K562 (cell line): Measurements from ENCODE around the gene SCN1B. TPM values are rescaled to one million over a fixed set of nuclear protein-coding genes. Genes with fewer than 3 reads are reported as not detected.

Experiments
- ATAC-seq: fragments of 200-7000 bp; cut with Tn5 transposase; 3 replicates; pipeline ENCODE4 v1.9.1; 2020; ENCODE audit warnings: moderate library complexity
- BruUV-seq: library from RNA; stranded (reverse); fragments of 400-500 nt; replicated peaks from 2 replicates; lab custom pipeline; 2021; lab: Mats Ljungman, UMichigan
- CTCF ChIA-PET: fragments of 300-600 bp; formaldehyde crosslinking; extraction: SDS; loops from one replicate; lab custom pipeline; 2021; ENCODE audit warnings: low intra/inter-chr PET ratio; lab: Yijun Ruan, JAX
- POLR2A ChIA-PET: fragments of 300-600, 350-650 bp; sonication (Branson Sonifier 250); formaldehyde crosslinking; extraction: SDS; loops from one replicate; lab custom pipeline; 2021; ENCODE audit warnings: antibody characterized with exemption, inconsistent platforms; lab: Yijun Ruan, JAX
- DNase-seq, 4 experiments: peaks; one replicate each; pipeline versions ENCODE4 v3.0.0 to v3.0.0-alpha.2; 2011 to 2018; ENCODE audit warnings: low spot score in 3 of 4, mixed read lengths in 3 of 4; ENCODE audit errors: extremely low read depth in 1 of 4
- FAIRE-seq: peaks from 2 replicates; lab custom pipeline; 2011; peaks lifted over from hg19 to GRCh38; lab: Jason Lieb, UNC
- H2AFZ ChIP-seq: 2 replicates; pipeline ENCODE4 v1.6.0; 2011; ENCODE audit warnings: low read depth, low read length, control low read depth, inconsistent platforms
- H3K27ac ChIP-seq: fragments of 200-600 bp; 3 replicates; pipeline ENCODE4 v1.8.0; 2011; ENCODE audit warnings: low read depth, mild to moderate bottlenecking, control low read depth, inconsistent platforms, low read length, moderate library complexity, mixed read lengths; ENCODE audit errors: extremely low read depth
- H3K27me3 ChIP-seq, 2 experiments: fragments of 300-600 bp in 1 of 2; 2 replicates in 1 of 2; 3 replicates in 1 of 2; pipeline versions ENCODE4 v1.6.0 to v1.8.0; 2011; ENCODE audit warnings: inconsistent platforms in 2 of 2, low read length in 2 of 2, mild to moderate bottlenecking in 1 of 2, mixed read lengths in 1 of 2, moderate library complexity in 1 of 2; ENCODE audit not compliant: control insufficient read depth in 2 of 2, insufficient read depth in 2 of 2
- H3K36me3 ChIP-seq: fragments of 300-600 bp; 3 replicates; pipeline ENCODE4 v1.8.0; 2011; ENCODE audit warnings: mild to moderate bottlenecking, low read length, inconsistent platforms; ENCODE audit not compliant: control insufficient read depth, insufficient read depth
- H3K4me1 ChIP-seq, 2 experiments: fragments of 200-600 bp in 1 of 2; replicated peaks in 1 of 2; 2 replicates in 1 of 2; 3 replicates in 1 of 2; pipeline versions ENCODE4 v1.5.1 to v1.8.0; 2011; ENCODE audit warnings: inconsistent platforms in 2 of 2, low read length in 2 of 2, mild to moderate bottlenecking in 1 of 2, mixed read lengths in 1 of 2, moderate library complexity in 1 of 2; ENCODE audit not compliant: control insufficient read depth in 2 of 2, insufficient read depth in 2 of 2
- H3K4me2 ChIP-seq: 2 replicates; pipeline ENCODE4 v1.6.1; 2011; ENCODE audit warnings: low read length, control low read depth, inconsistent platforms, mixed read lengths; ENCODE audit not compliant: insufficient read depth
- H3K4me3 ChIP-seq: fragments of 200-600 bp; sonication (generic), shearing (Covaris generic); 2 replicates; pipeline ENCODE4 v1.5.1; 2016; ENCODE audit warnings: control low read depth, inconsistent platforms
- H3K79me2 ChIP-seq: fragments of 200-600 bp; 3 replicates; pipeline ENCODE4 v1.8.0; 2011; ENCODE audit warnings: low read length, inconsistent platforms; ENCODE audit not compliant: control insufficient read depth, insufficient read depth
- H3K9ac ChIP-seq, 2 experiments: 2 replicates each; pipeline versions ENCODE4 v1.6.0 to v1.6.1; 2011; ENCODE audit warnings: low read depth in 2 of 2, low read length in 2 of 2, control low read depth in 1 of 2, inconsistent platforms in 1 of 2, mild to moderate bottlenecking in 1 of 2, mixed read lengths in 1 of 2; ENCODE audit not compliant: insufficient read depth in 1 of 2
- H3K9me1 ChIP-seq: one replicate; pipeline ENCODE4 v1.6.0; 2011; ENCODE audit warnings: inconsistent platforms, mild to moderate bottlenecking, low read length, moderate library complexity; ENCODE audit not compliant: control insufficient read depth, insufficient read depth
- H3K9me3 ChIP-seq: replicated peaks from 2 replicates; pipeline ENCODE4 v1.5.1; 2011; ENCODE audit warnings: low read depth, low read length, inconsistent platforms; ENCODE audit not compliant: control insufficient read depth, insufficient read depth
- H4K20me1 ChIP-seq: replicated peaks from 2 replicates; pipeline ENCODE4 v1.6.1; 2011; ENCODE audit warnings: low read length, inconsistent platforms, mixed read lengths; ENCODE audit not compliant: control insufficient read depth, insufficient read depth
- PCBP1 ChIP-seq: fragments of 200-400 bp; formaldehyde crosslinking; IDR thresholded peaks from 2 replicates; pipeline ENCODE4 v1.6.1; 2018; ENCODE audit warnings: mild to moderate bottlenecking, low read depth, low read length; ENCODE audit not compliant: poor library complexity, severe bottlenecking
- RBM22 ChIP-seq: fragments of 200-400 bp; formaldehyde crosslinking; IDR thresholded peaks from 2 replicates; pipeline ENCODE4 v1.6.1; 2018; ENCODE audit warnings: low read length, low read depth; ENCODE audit not compliant: poor library complexity, severe bottlenecking
- ZNF134 ChIP-seq: fragments of 250-450 bp; sonication (Bioruptor Pico); conservative IDR thresholded peaks from 2 replicates; pipeline ENCODE4 v1.4.0; 2020
- WGBS: fragments of 100-300 bp; shearing (Covaris generic); methylation state at CpG from one replicate; pipeline ENCODE4 v1.1.6; 2016; ENCODE audit warnings: low coverage, mixed read lengths; ENCODE audit not compliant: insufficient coverage; ENCODE audit errors: missing lambda C conversion rate; 5-methylcytosine and 5-hydroxymethylcytosine counted together
- in situ Hi-C: fragments of 300-500 bp; cut with MboI; formaldehyde crosslinking; loops from 4 replicates; pipeline ENCODE4 v1.15.0; 2018; ENCODE audit warnings: inconsistent platforms, mixed read lengths
- intact Hi-C: fragments of 100-400 bp; cut with micrococcal nuclease; formaldehyde crosslinking; loops from 2 replicates; pipeline ENCODE4 v1.14.2; 2022
- polyA plus RNA-seq, 8 experiments: library from polyadenylated mRNA; depleted of rRNA in 4 of 8; stranded (reverse) in 5 of 8; unstranded in 3 of 8; fragments of >200 nt; fragmentation: Nextera tagmentation in 2 of 8; fragmentation: Illumina TruSeq in 1 of 8; extraction: Ambion mirVana in 2 of 8; extraction: Trizol in 1 of 8; gene quantifications; 2 replicates each; pipeline versions ENCODE4 v1.2.1 to v1.2.3, GENCODE V29; 2011 to 2014; ENCODE audit warnings: inconsistent platforms in 1 of 8, missing spikeins in 1 of 8
- total RNA-seq, 7 experiments: library from RNA; depleted of rRNA in 6 of 7; stranded (reverse); fragments of >200 nt in 6 of 7; fragmentation: Illumina TruSeq in 2 of 7; extraction: Trizol in 2 of 7; gene quantifications; 2 replicates each; pipeline versions ENCODE4 v1.2.1 to v1.2.3, GENCODE V29; 2011 to 2021; ENCODE audit warnings: low replicate concordance in 1 of 7

Gene SCN1B
- total and polyA plus RNA-seq, 9 of the 15 experiments (the other 6 are each of a cell fraction or from before 2014, with no cell fraction given) = 0.03 to 2.5 (median 0.91) TPM

- H3K9me3 ChIP-seq = no peaks in the 10 kb centered on the region
- H3K9ac ChIP-seq = peak overlapping the region; percentile 25 to 41; a peak in 2 of 4 replicates
- POLR2A ChIA-PET = no interaction called here
- CTCF ChIA-PET = no interaction called here
- intact Hi-C loops (loop anchor here (10.0 kb wide), 1 partner anchor 53 kb away; no protein-coding TSS in a partner anchor), in situ Hi-C loops (no loop called here)
- peaks cover 21 to 40% of the 10 kb centered on the region in 2 experiments for H3K4me1 ChIP-seq
- no peak overlapping the region; the same call in 1 of the 2 replicates for H2AFZ ChIP-seq
- no peak overlapping the region; the same call in 1 of the 3 replicates for H3K27ac ChIP-seq
- DNase-seq (no peak), FAIRE-seq (no peak), ATAC-seq (no peak)
- H3K27me3 ChIP-seq = no peaks in the 10 kb centered on the region
- no peaks in the 10 kb centered on the region for H3K9me1 ChIP-seq
- 71% methylated on average over 11 of the region's 14 CpGs for WGBS
- H3K36me3 ChIP-seq = no peaks in the 10 kb centered on the region
- TF ChIP-seq PCBP1 = no peak
- TF ChIP-seq ZNF134 (CRISPR knock-in tag) = no peak
- no peak for TF ChIP-seq RBM22
- no peaks in the 10 kb centered on the region for H3K79me2 ChIP-seq
- H4K20me1 ChIP-seq = no peaks in the 10 kb centered on the region
- no peak overlapping the region for H3K4me3 ChIP-seq
- BruUV-seq = no TSS peak
- no peak overlapping the region; the same call in 1 of the 2 replicates for H3K4me2 ChIP-seq
Observed at GRCh38 chr19:35042056-35042730, 11.9 kb downstream of the SCN1B start.
